Measurements from ENCODE around the gene NMRK1.
A peak's percentile ranks its signal among the peaks of the same experiment; 100 is the strongest.

The NMRK1 gene

DNA sequence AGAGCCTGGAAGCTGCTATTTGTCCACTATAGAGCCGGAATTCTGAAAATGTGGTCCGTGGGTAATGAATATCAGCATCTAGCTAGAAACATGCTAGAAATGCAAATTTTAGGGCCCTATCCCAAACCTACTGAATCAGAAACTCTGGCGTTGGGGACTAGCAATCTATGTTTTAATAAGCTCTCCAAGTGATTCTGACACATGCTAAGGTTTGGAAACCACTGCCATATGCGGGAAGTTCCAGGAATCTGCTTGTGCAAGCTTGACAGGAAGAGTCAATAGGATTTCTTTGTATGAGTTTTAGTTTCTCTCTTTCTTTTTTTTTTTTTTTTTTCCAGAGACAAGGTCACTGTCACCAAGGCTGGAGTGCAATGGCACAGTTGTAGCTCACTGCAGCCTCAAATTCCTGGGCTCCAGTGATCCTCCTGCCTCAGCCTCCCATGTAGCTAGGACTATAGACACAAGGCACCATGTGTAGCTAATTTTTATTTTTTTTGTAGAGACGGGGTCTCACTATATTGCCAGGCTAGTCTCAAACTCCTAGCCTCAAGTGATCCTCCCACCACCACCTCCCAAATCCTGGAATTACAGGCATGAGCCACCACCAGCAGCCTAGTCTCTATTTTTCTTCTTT, 33.5 kb downstream of the NMRK1 start:
- no peak for DNase-seq

DNA sequence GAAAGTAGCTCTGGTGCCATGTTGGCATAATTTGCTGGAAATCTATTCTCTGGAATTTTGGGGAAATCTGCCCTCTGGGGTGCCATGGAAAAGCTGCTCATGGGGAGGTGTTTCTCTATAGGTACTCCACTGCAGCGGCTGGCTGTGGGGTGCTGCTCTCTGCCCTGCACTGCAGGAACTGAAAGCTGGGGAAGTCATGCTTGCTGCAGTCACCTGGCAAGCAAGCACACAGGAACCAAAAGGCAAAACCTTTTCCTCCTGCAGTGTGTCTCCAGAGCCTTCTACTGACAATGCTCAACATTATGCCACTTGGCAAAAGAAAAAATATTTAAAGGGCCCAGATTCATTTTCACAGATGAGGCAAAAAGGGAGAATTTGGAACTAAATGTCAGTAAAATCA, 34.1 kb downstream of the NMRK1 start:
- DNase-seq: no peak

DNA sequence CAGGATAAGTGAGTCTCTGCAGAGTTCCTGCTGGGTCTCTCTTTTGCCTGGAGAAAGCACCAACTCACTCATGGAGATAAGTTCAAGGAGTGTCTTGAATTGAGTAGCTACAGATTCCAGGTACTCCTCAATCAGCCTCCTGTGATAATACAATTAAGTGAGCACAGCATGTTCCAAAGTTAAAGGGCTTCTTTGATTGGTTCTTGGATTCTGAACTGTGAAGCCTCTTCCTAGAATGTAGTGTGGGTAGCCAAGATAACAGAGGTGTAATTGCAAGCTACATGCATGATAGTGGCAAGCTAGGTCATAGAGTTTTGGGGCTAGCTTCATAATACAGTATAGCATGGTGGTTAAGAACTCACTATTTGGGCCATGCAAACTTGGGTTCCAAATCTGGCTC, 36.7 kb downstream of the NMRK1 start:
- DNase-seq: no peak

DNA sequence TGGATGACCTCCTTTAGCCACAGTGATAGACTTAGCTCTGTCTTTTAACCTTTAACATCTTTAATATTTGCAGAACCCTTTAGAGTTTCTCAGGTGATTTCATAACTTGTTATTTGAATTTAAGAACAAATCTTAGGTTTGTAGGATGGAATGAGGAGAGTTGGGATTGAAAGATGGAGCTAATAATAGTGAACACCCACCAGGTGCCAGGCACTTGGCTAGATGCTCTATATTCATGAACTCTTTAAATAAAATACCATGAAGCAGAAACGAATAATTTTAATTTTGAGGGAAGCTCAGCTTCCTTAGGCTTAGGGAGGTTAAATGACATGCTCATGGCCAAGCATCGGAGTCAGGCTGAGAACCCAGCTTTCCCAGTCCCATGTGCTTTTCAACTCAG, 40.4 kb downstream of the NMRK1 start:
- no peak for DNase-seq

DNA sequence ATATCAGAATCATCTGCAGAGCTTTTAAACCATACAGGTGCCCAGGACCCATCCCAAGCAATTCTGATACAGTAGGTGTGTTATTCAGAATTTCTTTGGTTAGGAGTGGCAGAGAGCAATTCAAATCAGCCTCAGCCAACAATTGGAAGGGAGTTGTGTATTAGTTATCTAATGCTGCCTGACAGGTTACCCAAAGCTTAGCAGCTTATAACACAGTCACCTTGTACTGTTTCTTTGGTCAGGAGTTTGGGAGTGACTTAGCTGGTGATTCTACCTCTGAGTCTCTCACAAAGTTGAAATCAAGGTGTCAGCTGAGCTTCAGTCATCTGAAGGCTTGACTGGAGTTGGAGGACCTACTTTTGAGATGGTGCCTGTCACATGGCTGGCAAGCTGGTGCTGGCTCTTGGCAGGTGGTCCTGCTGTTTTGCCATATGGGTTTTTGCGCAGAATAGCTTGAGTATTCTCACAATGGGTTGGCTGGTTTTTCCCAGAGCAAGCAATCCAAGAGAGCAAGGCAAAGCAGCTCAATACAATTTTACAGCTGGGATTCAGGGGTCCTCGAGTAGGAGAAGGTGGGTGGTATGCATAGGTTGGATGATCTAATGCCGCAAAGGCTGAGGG, 41.1 kb downstream of the NMRK1 start:
- DNase-seq: no peak

DNA sequence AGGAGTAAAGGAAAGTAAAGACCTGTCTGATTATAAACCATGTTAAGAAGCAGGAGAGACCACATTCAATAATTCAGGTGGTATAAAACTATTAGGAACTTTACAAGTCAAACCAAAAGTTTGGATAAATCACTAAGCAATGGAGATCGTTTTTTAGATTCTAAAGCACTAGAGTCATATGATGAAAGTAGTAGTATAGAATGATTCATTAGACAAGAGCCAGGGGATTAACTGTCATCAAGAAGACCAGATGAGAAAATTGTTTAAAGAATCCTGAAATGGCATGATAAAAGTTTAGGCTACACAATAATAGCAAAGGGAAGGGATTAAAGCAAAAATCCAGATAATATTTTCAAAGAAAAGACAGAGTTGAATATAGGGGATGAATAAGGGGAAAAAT, 46.9 kb downstream of the NMRK1 start:
- DNase-seq: no peak

DNA sequence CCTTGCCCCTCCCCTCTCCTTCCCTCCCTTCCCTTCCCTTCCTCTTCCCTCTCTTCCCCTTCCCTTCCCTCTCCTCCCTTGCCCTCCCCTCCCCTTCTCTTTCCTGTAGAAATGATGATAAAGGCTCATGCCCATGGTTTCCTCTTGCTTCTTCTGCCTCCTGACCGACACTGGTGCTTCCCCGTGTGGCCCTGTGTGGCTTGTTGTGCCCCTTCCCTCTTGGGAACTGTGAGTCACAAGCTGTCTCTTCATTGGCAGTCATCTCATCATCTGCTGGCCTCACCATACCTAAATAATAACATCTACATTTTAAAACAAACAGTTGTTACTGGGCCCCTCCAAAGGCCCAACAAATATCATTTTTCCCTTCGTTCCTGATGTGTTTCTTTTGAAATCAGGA, 48.2 kb downstream of the NMRK1 start:
- DNase-seq: no peak

DNA sequence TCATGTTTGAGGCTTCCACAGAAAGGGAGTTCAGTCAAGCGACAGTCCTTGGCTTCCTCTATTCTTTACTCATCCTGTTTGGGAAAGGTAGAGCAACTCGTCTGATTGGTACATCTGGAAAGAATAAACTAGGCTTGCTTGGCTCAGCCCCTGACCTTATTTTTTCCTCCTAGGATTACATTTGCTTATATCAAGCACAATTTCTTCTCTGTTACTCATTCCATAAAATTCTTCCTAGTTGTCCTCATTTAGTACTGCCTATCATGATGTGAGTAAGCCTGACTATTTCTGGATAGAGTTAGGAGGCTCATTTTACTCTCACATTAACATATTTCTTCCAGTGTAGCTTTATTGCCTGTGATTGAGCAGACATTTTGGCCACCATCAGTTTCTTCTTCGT, 48.9 kb downstream of the NMRK1 start:
- no peak for DNase-seq

DNA sequence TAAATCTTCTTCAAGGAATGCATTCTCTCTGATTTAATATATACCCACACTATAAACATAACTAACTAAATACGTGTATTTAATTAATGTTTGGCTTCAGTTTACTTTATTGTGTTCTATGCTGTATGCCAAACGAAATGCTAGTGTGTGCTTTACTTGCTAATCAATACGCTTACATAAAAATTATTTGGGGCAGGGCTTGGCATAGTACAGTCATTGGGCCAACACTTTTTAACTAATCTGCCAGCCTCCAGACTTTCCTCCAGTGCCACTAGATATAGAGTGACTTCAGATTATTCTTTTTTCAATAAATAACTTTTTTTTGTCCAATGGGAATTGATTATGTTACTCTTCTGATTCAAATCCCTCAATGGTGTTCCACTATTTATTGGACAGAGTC, 51.2 kb downstream of the NMRK1 start:
- no peak for DNase-seq

DNA sequence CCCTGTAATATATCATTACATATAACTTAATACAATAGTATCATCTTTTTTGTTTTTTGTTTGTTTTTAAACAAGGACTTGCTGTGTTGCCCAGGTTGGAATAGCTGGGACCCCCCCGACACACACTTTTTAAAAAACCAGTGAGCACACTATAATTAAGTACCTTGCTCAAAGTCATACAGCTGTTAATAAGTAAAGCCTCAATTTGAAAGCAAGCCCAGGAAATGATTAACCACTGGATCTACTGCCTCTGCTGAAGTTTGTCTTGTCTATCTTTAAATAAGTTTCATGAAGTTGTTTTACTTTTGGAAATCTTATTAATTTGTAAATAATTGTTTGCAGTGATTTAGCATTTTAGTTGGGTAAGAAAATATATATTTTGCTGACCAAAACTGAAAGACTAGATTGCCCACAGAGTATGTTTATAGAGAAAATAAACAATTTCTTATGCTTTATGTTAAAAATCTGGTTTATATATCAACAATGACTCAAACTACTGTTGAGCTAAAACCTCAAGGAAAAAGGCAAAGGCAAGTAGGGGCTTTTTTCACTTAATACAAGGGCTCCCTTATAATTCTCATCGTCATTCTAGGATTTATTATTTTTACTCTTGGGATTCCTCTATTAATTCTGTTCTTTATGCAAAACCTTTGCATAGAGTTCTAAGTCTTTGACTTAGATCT, 54.0 kb downstream of the NMRK1 start:
- DNase-seq: no peak

DNA sequence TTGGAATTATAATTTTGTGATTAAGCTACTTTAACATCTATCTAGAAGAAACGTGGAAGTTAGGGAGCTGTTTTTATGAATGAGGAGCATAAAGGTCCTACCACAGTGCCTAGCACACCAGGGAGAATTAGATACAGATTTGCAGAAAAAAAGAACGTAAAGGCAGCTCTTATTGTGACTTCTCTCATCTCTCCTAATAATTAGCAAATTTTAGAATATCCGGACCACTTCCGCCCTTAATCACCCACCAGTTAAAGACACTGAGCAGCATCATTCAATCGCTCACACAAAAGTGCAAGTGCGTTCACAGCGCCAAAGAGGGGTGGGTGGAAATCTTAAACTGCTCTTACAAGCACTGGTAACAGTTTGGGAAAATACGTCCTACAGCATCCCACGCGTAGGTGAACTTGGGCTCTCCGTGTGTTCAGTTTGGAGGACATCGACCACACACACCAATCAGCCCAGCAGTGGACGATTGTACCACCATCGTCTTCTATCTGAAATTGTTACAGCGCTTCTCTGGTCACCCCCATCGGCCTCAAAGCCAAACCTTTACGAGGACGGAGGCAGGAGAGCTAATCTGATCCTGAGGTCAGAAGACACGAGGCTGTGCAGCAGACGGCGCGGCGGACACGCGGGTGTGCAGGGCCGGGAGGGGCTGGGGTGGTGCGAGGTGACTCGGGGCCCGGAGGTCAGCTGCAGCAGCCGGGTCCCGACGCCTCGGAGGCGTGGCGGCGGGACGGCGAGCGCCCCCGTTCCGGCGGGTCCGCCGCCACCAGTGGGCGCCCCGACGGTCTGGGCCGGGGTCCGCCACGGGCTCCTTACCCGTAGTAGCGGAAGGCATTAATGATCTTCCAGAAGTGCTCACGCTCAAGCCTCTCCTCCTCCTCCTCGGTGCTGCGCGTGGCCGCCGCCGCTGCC, 60.5 kb downstream of the NMRK1 start:
- peak; percentile 58 to 63 for DNase-seq

DNA sequence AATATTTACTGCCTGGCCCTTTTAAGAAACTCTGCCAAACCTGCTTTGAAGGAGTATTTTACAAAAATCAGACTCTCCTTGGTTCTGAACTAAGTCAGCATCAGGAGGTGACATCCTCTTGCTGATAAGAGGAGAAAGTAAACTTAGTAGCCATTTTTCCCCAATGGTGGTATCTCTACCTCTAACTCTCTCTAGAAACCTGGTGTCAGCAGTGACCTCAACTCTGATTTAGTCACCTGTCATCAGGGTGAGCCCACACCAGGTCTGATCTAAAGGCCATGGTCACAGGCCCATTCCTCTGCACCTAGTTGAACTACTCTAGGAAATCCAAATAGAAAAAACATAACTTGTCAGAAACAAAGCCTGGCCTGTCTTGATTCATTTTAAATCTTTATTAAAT, 64.1 kb downstream of the NMRK1 start:
- no peak for DNase-seq

DNA sequence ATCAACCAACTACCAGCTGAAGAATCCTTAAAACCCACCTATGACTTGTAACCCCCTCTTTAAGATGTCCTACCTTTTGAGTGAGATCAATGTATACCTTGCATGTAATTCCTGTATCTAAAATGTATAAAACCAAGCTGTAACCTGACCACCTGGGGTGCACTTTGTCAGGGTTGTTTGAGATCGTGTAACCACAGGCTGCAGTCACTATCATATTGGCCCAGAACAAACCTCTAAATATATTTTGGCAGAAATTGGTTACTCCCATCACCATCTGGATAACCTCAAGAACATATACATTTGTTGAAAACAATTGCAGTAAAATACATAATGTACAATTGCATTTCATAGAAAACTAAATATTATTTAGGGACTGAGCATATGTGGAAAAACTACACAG, 68.3 kb downstream of the NMRK1 start:
- DNase-seq: no peak

DNA sequence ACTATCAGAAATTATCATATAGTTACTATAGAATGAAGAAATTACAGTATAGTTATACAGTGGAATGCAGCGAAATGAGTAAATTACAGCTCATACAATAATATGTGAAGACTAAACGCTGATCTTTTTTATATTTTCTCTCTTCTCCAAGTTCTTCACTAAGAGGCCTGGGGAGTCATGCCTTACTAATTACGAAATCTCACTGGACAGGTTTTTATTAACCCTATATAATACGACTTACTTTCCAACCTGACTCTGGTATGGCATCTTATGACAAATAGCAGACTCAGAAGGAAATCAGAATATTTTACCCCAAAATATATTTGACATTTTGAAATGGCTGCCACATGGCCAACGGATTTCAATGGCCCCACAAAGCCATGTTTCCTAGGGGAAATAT, 68.9 kb downstream of the NMRK1 start:
- no peak for DNase-seq

DNA sequence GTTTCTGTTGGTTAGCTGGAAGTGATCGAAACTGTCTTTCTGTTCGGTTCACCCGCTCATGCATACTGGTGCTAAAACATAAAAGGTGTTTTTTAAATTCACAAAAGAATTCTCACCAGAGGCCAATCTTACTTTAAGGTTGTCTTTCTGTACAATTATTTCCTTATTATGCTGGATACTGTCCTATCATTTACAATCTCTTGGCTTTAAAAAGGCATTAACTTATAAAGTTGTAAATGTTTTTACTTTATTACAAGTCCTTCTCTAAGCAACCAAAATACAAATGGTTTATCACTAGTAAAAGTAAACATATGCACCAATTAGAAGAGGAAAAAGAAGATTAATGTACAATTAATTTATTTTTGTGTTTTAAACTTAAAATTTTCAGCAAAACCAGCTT, 70.6 kb downstream of the NMRK1 start:
- no peak for DNase-seq

DNA sequence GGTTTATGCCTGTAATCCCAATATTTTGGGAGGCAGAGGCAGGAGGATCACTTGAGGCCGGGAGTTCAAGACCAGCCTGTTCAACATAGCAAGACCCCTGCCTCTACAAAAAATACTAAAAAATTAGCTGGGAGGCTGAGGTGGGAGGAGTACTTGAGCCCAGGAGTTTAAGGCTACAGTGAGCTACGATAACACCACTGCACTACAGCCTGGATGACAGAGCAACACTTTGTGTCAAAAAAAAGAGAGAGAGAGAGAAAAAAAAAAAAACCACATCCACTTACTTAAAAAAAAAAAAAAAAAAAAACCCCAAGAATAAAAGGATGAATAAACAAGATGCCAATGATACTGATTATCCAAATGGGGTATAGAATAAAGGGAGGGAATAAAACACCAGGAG, 74.2 kb downstream of the NMRK1 start:
- no peak for DNase-seq
